NB4 (cell line): ENCODE data around the gene INTS3.
A peak's percentile ranks its signal among the peaks of the same experiment; 100 is the strongest.

ENCODE experiments used
- DNase-seq: peaks from one replicate; pipeline ENCODE4 v3.0.0; 2010; ENCODE audit warnings: low read depth
- H3K4me3 ChIP-seq: one replicate; pipeline ENCODE4 v1.5.1; 2011; ENCODE audit warnings: mild to moderate bottlenecking, low read depth, low read length, moderate library complexity
- MAX ChIP-seq: IDR thresholded peaks from 2 replicates; pipeline ENCODE4 v1.6.1; 2011; ENCODE audit warnings: low read depth, low read length
- MYC ChIP-seq: IDR thresholded peaks from 2 replicates; pipeline ENCODE4 v1.6.1; 2011; ENCODE audit warnings: low read depth, low read length
- POLR2A ChIP-seq: IDR thresholded peaks from 2 replicates; pipeline ENCODE4 v1.6.1; 2011; ENCODE audit warnings: mild to moderate bottlenecking; ENCODE audit not compliant: insufficient read length; ENCODE audit errors: extremely low read depth
- TF ChIP-seq, protein P1 (sequence below): IDR thresholded peaks from one replicate; pipeline ENCODE4 v1.5.1; 2012; ENCODE audit warnings: low read depth, low read length

The INTS3 gene

DNA sequence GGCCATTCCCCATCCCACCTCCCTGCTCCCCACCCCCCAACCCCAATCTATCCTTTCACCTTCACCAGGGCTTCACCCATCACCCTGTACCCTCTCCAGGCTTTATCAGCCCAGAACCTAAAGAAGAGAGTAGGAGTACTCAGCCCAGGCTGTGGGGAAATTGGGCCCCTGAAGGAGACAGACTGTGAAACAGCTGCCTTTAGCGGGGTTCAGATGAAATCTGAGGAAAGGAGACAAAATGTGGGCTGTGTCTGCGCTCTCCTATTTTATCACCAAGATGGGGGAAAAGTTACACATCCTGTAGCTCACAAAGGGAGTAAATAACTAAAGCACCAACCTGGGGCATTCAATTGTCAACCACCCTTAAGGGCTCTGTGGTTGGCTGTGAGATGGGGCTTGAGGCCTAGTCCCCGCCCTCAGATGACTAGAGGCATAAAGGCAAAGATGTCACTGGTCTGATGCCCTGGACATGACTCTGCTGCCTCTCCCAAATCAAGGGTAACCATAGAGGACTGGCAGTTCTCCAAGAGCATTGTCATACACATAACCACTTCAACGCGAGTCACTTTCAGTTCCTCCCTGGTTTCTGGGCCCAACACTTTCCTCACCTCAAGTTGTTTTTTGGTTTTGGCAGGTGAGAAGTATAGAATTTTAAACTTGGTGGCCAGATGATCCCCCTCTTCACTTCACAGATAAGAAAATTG is 77.3 kb downstream of the INTS3 start:
- H3K4me3 ChIP-seq, result no peak overlapping the region
- TF ChIP-seq POLR2A, result no peak
- TF ChIP-seq, protein P1, sequence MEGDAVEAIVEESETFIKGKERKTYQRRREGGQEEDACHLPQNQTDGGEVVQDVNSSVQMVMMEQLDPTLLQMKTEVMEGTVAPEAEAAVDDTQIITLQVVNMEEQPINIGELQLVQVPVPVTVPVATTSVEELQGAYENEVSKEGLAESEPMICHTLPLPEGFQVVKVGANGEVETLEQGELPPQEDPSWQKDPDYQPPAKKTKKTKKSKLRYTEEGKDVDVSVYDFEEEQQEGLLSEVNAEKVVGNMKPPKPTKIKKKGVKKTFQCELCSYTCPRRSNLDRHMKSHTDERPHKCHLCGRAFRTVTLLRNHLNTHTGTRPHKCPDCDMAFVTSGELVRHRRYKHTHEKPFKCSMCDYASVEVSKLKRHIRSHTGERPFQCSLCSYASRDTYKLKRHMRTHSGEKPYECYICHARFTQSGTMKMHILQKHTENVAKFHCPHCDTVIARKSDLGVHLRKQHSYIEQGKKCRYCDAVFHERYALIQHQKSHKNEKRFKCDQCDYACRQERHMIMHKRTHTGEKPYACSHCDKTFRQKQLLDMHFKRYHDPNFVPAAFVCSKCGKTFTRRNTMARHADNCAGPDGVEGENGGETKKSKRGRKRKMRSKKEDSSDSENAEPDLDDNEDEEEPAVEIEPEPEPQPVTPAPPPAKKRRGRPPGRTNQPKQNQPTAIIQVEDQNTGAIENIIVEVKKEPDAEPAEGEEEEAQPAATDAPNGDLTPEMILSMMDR, result no peak
- TF ChIP-seq MAX, result no peak
- no peak for TF ChIP-seq MYC
- peak; percentile 87 for DNase-seq

- H3K4me3 ChIP-seq, result no peak overlapping the region
- TF ChIP-seq MYC, result no peak
- TF ChIP-seq, protein P1, result no peak
- TF ChIP-seq MAX, result no peak
- no peak for TF ChIP-seq POLR2A
- peak; percentile 35 for DNase-seq
Observed at GRCh38 chr1:153805886-153806719, 78.3 kb downstream of the INTS3 start.

- TF ChIP-seq MAX (no peak), POLR2A (no peak), MYC (no peak)
- TF ChIP-seq, protein P1, result no peak
- no peak for DNase-seq
- no peak overlapping the region for H3K4me3 ChIP-seq
Observed at GRCh38 chr1:153816283-153816889, 88.5 kb downstream of the INTS3 start.

- no peak for DNase-seq
- no peak overlapping the region for H3K4me3 ChIP-seq
- TF ChIP-seq MAX, result no peak
- TF ChIP-seq POLR2A, result no peak
- TF ChIP-seq, protein P1, result no peak
- TF ChIP-seq MYC, result no peak
Observed at GRCh38 chr1:153818876-153819275, 91.0 kb downstream of the INTS3 start.
